Head of caudate nucleus (tissue), 42 donors: ENCODE measurements around the gene ANKRD7.
"Not testable (repeated sequence)": the region's sequence is repeated elsewhere in the genome, so short reads cannot be mapped to it uniquely, and the experiment has no call there.

Experiments used
- DNase-seq, 42 donors: peaks; one replicate each; pipeline versions ENCODE4 v3.0.0 to v3.0.0-alpha.2; 2020 to 2021; ENCODE audit warnings: mixed read lengths in 7 of 42
- intact Hi-C: fragments of 100-400 bp; cut with DNase I; formaldehyde crosslinking; loops from one replicate; pipeline ENCODE4 v1.15.0; 2022

ANKRD7 gene

DNA sequence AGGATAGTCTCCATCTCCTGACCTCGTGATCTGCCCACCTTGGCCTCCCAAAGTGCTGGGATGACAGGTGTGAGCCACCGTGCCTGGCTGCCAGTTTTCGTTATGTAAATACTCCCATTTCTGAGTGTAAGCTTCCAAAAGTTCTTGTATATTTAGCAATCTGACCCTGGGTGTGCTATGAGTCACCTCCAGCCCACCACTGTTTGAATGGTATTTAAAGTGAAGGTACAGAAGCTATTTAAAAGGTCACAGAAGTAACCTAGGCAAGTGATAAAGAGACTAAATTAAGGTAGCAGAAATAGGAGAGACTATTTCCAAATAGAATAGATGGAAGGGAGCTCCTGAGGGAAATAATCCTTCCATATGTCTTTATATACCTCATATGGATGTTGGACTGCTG, 3.9 kb upstream of the ANKRD7 start:
- intact Hi-C loops = no loop called here
- no peak for DNase-seq

DNA sequence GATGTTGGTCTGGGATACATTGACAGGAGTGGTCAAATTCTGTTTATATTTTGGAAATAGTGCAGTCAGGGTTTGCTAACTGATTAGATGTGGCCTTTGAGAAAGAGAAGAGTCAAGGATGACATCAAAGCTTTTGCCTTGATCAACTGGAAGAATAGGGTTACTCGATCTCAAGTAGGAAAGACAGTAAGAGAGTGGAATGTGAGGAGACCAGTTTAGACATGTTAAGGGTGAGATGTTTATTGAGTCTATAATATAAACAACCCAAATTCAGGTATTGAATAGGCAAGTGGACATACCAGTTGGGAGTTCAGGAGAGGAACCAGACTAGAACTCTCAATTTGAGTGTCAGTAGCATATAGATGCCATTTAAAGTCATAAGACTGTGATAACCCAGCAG, 1.9 kb upstream of the ANKRD7 start:
- intact Hi-C loops = no loop called here
- DNase-seq = no peak

DNA sequence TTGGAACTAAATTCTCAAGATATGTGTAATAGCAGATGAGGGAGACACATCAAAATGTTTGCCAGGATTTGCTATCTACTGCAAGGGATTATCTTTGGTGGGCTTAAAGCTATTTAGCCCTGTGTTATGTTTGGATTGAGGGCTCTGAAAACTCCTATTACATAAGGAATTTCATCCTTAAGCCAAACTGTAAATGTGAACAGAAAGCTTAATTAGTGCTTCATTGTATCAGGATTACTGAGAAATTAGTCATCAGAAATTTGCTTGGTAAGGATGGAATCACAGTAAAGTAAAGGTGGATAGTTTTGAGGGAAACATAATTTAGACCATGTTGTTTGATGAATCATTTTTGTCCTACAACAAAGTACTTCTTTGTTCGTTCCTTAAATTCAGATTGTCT, 8.3 kb downstream of the ANKRD7 start:
- intact Hi-C loops = no loop called here

DNA sequence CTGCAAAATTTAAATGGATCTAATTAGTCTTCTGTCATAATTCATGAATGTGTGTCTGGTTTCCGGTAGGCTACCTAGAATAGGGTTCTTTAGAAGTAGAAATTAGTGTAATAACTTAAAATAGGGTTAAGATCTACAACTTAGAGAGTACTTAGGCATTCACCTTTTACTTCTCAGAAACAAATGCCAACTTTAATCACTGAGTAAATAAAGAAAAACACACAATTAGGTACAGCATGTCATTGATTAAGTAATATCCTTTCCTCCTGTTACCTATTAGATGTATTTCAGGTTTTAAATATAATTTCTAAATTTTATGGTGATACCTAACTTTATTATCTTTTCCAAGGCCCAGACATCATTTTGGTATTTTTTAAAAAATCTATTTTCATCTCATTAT, 9.3 kb downstream of the ANKRD7 start:
- DNase-seq = no peak
- intact Hi-C loops = no loop called here

More for the DNA sequence above, 8.3 kb downstream of the ANKRD7 start:
- no peak for DNase-seq

DNA sequence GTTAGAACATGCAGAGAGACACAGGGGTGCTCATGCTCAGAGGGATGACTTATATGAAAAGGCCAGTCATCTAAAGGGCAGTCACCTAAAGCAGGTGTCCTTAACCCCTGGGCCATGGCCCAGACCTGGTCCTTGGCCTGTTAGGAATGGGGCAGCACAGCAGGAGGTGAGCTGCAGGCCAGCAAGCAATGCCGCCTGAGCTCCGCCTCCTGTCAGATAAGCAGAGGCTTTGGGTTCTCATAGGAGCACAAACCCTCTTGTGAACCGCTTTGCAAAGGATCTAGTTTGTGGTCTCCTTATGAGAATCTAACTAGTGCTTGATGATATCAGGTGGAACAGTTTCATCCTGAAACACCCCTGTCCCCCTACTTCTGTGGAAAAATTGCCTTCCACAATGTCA, 14.5 kb downstream of the ANKRD7 start:
- intact Hi-C loops = no loop called here
- DNase-seq = no peak

DNA sequence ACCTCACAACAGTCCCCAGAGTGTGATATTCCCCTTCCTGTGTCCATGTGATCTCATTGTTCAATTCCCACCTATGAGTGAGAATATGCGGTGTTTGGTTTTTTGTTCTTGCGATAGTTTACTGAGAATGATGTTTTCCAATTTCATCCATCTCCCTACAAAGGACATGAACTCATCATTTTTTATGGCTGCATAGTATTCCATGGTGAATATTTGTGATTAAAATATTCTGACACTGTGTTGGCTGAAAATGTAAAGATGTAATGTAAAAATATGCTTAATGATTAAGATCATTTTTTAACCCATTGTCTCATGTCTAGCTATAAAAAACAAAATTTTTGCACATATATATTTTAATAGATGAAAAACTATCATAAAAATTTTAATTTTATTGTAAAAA, 15.8 kb downstream of the ANKRD7 start:
- intact Hi-C loops, DNase-seq: not testable (repeated sequence)

DNA sequence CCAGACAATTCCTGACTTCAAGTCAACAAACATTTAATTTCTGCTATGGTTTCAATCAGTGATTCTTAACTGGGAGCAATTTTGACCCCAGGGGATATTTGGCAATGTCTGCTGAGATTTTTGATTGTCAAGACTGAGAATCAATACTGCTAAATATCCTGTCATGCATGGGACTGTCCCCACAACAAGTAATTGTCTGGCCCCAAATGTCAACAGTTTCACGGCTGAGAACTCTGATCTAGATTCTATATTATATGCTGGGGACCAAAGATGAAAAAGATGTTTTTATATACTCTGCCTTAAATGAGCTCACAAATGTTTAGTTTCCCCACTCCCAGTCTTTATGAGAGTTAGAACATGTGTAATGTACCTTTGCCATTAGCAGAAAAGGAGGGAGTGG, 19.2 kb downstream of the ANKRD7 start:
- intact Hi-C loops = no loop called here
- DNase-seq = no peak

DNA sequence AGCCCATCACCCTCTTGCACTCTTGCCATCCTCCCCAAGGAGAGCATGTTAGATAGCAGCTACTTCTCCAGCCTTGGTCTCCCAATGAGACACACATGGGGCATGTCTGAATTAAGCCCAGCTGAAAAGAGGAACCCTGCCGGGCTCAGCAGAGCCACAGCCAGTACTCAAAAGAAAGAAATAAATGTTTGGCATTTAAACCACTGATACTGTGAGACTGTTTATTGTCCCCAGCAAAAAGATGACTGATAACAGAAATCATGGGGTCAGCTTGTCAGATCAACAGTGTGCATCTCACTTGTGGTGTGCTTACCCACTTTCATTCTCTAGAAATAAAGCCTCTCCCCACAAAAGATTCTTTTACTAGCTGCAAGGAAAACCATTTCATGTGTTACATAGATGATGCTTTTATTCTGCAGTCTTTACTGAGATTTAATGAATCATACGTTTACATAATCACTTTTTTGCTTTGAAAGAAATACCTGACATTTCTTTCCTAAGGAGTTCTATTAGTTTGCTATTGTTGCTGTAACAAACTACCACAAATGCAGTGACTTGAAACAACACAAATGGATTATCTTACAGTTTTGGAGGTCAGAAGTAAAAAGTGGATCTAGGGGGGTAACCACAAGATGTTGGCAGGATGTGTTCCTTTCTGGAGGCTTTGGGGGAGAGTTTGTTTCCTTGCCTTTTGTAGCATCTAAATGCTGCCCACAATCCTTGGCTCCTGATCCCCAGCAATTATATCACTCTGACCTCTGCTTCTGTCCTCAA, 20.9 kb downstream of the ANKRD7 start:
- DNase-seq = no peak
- intact Hi-C loops = no loop called here

DNA sequence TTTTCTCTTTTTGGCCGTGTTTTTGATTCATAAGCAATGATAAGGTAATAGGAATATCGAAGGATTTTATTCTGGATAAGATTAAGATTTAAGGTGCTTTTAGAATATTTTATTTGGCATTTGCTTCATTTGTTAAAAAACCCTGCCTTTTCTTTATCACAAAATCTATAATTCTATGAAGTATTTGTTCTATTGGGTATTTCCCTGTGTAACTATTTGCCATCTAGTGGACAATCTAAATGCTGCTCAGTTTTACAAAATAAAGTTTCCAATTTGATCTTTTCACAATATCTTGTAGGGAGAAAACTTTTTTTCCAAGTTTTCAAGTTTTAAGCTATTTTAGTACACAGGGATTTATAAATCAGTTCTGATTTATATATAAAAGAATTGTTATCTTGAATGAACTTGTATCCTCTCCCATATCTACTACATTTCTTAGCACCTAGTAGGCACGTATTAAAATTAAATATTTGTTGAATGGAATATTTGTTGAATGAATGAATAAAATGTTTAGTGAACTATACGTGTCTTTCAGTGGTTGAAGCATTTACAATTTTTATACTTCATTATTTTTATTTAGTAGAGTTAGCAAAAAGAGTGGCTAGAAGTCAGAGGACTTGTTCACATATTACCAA, 26.5 kb downstream of the ANKRD7 start:
- intact Hi-C loops = no loop called here
- no peak for DNase-seq

DNA sequence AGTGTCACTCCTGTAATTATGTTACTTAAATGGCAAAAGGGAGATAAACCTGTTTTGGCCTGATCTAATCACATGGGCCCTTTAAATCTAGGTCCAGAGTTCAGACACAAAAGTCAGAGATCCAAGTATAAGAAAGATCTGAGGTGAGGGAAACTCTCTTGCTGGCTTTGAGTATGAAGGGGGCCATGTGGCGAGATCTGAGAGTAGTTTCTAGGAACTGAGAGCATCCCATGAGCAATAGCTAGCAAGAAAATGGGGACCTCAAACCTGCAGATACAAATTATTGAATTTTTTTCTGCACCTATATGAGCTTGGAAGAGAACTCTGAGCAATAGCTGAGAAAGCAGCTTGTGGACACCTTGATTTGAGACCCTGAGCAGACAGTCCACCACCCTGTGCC, 27.6 kb downstream of the ANKRD7 start:
- no peak for DNase-seq
- intact Hi-C loops = no loop called here

DNA sequence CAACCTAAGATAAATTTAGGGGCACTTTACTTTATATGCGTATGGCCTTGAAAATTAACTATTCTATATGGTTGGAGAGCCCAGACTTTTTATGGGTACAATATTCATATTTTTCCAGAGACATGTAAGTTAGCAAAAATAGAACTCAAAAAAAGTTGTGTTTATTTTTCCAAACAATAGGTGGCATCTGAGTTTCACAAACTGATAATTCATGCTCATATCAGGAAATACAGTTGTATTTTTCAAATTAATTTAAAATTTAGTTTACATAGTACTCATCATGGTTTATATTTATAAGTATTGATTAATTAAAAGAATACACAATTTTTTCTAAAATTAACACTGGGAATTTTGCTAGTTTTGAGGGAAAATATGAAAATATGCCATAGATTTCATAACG, 34.6 kb downstream of the ANKRD7 start:
- intact Hi-C loops = no loop called here
- no peak for DNase-seq

DNA sequence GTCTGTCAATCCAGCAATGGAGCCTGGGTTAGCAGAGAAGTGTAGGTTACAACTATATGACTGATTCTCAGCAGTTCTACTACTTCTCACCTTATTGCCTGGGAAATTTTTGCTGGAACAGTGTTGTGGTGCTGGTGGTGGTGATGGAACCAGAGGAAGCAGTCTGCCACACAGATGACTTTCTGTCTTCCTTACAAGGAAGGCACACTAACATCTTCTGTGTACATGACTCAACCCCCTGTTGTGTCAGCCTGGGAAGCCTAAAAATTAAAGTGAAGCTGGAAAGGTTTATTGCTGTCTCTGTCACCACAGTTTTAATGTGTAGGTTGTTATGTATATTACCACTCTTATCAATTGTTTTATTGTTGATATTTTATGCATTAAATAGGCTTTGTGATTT, 40.3 kb downstream of the ANKRD7 start:
- intact Hi-C loops = loop anchor here (10.0 kb wide), 1 partner anchor 920 kb away; no protein-coding TSS in a partner anchor
- DNase-seq = no peak

DNA sequence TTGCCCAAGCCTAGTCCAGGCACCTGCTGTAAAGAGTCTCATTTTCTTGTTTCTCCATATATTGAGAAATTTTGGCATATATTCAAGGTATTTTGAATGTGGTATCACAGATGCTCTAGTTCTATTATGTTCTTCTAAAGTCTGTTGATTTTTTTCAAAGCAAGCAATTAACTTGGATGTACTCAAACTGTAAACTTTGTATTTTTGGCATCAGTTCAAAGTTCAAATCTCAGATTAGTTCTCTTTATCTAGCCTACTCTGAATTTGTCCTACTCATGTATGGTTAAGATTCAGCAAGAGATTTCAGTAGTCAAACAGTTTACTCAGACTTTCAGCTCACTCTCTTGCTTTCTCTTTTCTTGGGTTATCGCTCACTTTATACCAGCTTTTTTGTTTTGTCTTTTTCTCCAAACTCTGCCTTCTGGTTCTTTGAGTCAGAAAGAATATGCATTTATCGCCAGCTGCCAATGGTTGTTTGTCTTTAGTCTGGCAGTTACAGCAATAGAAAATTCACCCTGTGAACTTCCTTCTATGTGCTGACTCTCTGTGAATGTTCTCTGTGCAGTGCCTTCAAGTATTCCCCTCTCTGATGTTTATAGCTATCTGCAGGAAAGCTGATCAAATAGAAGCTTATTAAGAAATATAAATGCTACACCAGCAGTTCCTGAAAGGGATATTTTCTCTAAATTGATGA, 56.0 kb downstream of the ANKRD7 start:
- DNase-seq = no peak
- intact Hi-C loops = no loop called here

DNA sequence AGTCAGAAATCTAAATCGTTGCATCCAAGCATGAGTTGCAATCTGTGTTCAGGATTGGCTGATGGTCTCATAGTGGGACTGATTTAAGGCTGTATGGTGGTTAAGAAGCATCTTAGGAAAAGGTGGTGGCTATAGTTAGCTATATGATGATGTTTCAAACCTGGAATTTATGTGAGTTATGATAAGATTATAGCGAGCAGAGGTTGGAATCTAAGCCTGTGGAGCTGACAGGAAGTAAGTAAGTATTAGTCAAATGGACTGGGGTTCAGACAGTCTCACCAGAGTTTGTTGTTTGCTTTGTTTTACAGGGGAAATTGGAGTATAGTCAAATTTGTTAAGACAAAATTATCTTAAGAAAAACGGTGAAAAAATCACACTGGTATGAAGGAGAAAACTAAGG, 56.7 kb downstream of the ANKRD7 start:
- DNase-seq = no peak
- intact Hi-C loops = no loop called here

DNA sequence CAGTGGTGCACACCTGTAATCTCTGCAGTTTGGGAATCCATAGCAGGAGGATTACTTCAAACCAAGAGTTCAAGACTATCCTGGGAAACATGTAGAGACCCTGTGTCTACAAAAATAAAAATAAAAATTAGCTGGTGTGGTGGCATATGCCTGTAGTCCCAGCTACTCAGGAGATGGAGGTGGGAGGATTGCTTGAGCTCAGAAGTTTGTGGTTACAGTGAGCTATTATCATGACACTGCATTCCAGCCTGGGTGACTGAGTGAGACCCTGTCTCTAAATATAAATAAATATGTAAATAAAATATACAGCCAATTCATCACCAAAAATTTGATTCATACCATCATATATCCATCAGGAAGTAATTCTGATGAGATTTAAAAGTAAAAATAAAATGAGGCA, 60.9 kb downstream of the ANKRD7 start:
- no peak for DNase-seq
- intact Hi-C loops = no loop called here

DNA sequence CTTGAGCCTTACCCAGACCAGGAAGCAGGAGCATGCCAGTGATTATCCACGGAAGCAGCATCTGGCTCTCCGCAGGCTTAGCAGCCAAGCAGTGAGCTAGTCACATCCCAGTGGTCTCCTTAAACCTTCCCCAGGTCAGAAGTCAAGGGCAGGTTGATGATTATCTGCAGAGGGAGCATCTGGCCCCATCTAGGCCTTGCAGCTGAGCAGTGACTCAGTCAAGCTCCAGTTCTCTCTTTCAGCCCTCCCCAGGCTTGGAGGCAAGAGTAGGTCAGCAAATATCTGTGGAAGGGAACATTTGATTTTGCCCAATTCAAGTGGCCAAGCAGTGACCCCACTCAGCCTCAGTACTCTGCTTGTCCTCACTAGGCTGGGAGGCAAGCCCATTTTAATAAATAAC, 61.6 kb downstream of the ANKRD7 start:
- intact Hi-C loops = no loop called here
- DNase-seq = no peak

DNA sequence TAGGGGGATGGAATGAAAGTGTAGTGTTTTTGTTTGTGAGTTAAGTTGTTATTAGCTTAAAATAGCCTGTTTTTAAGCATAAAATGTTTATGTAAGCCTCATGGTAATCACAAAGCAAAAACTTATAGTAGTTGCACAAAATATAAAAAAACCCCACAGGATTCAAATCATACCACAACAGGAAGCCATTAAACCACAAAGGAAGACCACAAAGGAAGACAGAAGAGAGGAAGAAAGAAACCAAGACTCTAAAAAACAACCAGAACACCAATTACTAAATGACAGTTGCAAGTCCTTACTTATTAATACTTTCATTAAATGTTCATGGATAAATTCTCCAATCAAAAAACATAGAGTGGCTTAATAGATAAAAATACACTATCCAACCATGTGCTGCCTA, 63.6 kb downstream of the ANKRD7 start:
- no peak for DNase-seq
- intact Hi-C loops = no loop called here

DNA sequence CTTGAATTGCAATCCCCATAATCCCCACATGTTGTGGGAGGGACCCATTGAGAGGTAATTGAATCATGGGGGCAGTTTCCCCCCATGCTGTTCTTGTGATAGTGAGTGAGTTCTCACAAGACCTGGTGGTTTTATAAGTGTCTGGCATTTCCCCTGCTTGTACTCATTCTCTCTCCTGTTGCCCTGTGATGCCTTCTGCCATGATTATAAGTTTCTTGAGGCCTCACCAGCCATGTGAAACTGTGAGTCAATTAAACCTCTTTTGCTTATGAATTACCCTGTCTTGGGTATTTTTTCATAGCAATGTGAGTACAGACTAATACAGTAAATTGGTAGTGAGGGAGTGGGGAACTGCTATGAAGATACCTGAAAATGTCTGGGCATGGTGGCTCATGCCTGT, 65.0 kb downstream of the ANKRD7 start:
- intact Hi-C loops = no loop called here

More for the DNA sequence above, 65.0 kb downstream of the ANKRD7 start:
- no peak for DNase-seq
